SK-N-MC (cell line): ENCODE measurements around the gene PARP6.

Source experiments
- DNase-seq: peaks from one replicate; pipeline ENCODE4 v3.0.0-alpha.2; 2011; ENCODE audit warnings: low read depth, low spot score
- H3K27ac ChIP-seq: fragments of 200-600 bp; sonication (generic); 2 replicates; pipeline ENCODE4 v1.5.1; 2016; ENCODE audit warnings: mixed run types
- H3K36me3 ChIP-seq: fragments of 200-600 bp; sonication (generic); 2 replicates; pipeline ENCODE4 v1.6.1; 2017; ENCODE audit warnings: antibody characterized with exemption, low read length, mixed read lengths; ENCODE audit not compliant: insufficient read depth
- H3K4me3 ChIP-seq: fragments of 200-600 bp; sonication (generic); 2 replicates; pipeline ENCODE4 v1.5.1; 2016
- H3K9ac ChIP-seq: fragments of 200-600 bp; sonication (generic); 2 replicates; pipeline ENCODE4 v1.8.0; 2017; ENCODE audit warnings: mixed run types, mixed read lengths; ENCODE audit not compliant: insufficient read length
- H3K9me3 ChIP-seq: fragments of 200-600 bp; sonication (generic); 2 replicates; pipeline ENCODE4 v1.6.1; 2017; ENCODE audit warnings: low read depth, mild to moderate bottlenecking, antibody characterized with exemption, low read length, moderate library complexity, mixed read lengths
- EZH2 ChIP-seq: fragments of 200-600 bp; sonication (generic); IDR thresholded peaks from one replicate; pipeline ENCODE4 v1.6.1; 2017; ENCODE audit warnings: antibody characterized with exemption
- FOXP2 ChIP-seq: optimal IDR thresholded peaks from 2 replicates; pipeline ENCODE3; 2011; ENCODE audit warnings: mild to moderate bottlenecking, moderate library complexity; ENCODE audit not compliant: insufficient read depth; ENCODE audit errors: extremely low read length, control extremely low read depth
- POLR2AphosphoS5 ChIP-seq: IDR thresholded peaks from 2 replicates; pipeline ENCODE4 v1.6.1; 2012; ENCODE audit warnings: mild to moderate bottlenecking, low read depth, low read length, borderline replicate concordance

PARP6 gene, protein sequence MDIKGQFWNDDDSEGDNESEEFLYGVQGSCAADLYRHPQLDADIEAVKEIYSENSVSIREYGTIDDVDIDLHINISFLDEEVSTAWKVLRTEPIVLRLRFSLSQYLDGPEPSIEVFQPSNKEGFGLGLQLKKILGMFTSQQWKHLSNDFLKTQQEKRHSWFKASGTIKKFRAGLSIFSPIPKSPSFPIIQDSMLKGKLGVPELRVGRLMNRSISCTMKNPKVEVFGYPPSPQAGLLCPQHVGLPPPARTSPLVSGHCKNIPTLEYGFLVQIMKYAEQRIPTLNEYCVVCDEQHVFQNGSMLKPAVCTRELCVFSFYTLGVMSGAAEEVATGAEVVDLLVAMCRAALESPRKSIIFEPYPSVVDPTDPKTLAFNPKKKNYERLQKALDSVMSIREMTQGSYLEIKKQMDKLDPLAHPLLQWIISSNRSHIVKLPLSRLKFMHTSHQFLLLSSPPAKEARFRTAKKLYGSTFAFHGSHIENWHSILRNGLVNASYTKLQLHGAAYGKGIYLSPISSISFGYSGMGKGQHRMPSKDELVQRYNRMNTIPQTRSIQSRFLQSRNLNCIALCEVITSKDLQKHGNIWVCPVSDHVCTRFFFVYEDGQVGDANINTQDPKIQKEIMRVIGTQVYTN

DNA sequence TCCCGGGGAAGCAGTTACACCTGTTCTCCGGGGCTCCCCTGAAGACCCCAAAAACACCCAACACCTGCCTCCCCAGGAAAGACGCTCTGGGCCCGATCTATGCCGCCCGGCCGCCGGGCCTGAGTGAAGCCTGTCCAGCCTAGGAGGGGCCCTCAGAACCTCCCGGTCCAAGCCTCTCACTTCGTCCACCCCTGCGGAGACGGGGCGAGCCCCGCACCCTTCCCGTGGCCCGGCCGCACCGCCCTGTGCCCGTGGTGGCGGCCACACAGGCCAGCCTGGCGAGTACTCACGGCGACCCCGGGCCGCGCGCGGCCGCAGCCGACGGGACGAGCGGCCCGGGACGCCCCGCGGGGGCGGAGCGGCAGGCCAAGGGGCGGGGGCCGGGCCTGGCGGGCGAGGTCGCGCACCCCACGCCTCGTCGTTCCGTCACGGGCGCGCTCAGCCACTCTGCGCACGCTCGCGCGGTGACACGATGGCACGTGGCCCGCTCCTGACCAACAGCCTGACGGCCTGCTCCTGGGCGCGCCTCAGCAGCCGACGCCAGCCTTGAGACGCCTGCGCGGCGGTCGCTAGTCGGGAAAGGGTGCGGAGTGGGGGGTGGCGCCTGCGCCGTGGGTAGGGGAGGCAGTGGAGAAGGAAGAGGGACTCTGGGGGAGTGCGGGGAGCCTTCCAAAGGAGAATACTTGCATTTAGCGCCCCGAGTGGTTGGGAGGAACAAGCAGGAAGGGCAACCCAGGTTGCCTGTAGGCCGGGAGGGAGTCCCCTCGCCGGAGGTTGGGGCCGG, at the start of gene PARP6:
PARP6 (minus strand) TSS at position 342 of the 784 bp plus-strand sequence. CDS start 5,077 bp downstream, outside the sequence.
- Histone ChIP-seq H3K36me3 (peaks cover 21% of the 10 kb centered on the region), H3K9ac (peak within 1 kb of the TSS; percentile 88), H3K27ac (peak within 1 kb of the TSS; percentile 15; the same call in 1 of the 2 replicates), H3K9me3 (no peaks in the 10 kb centered on the region), H3K4me3 (peak within 1 kb of the TSS; percentile 91)
- TF ChIP-seq EZH2 (no peak), POLR2AphosphoS5 (peak; percentile 61; the same call in 1 of the 2 replicates), FOXP2 (peak; percentile 79)
- DNase-seq, result peak; percentile 77

DNA sequence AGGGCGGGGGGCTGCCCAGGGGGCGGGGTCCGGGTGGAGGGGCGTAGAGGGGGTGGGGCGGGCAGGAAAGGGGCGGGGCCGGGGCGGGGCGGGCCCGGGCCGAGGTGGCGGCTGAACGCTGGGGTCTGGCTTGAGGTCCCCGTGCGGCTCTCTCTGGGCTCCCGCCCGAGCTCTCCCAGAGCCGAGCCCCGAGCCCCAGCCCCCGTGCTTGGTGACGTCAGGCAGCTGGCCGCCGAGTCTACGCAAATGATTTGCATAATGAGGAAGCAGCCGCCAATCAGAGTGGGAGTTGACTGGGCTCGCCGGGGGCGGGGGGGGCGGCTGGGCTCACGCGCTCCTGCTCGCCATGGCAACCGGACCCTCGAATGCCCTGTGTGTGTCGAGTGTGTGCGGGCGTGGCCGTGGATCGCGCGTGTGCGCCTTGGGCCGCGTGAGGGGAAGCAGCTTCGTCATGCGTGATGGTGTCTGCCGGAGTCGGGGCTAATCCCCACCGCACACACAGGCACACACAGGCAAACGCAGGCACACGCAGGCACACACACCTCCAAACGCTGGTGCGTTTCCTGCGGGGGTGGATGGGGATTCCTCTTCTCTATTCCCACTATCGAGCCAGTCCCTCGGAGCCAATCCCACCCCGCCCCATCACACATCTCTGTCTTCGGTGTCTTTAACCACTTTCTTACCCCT, 47.8 kb upstream of the PARP6 start, which contains the start of gene CELF6:
CELF6 (minus strand) TSS at position 173 of the 687 bp plus-strand sequence. CDS start 283 bp downstream, outside the sequence.
- no peak within 1 kb of the TSS for H3K9ac ChIP-seq
- peak within 1 kb of the TSS; percentile 81 for H3K4me3 ChIP-seq
- no peak within 1 kb of the TSS for H3K27ac ChIP-seq
- no peaks in the 10 kb centered on the region for H3K36me3 ChIP-seq
- no peak for TF ChIP-seq EZH2
- no peak for TF ChIP-seq POLR2AphosphoS5
- TF ChIP-seq FOXP2, result no peak
- DNase-seq, result no peak
- no peaks in the 10 kb centered on the region for H3K9me3 ChIP-seq

DNA sequence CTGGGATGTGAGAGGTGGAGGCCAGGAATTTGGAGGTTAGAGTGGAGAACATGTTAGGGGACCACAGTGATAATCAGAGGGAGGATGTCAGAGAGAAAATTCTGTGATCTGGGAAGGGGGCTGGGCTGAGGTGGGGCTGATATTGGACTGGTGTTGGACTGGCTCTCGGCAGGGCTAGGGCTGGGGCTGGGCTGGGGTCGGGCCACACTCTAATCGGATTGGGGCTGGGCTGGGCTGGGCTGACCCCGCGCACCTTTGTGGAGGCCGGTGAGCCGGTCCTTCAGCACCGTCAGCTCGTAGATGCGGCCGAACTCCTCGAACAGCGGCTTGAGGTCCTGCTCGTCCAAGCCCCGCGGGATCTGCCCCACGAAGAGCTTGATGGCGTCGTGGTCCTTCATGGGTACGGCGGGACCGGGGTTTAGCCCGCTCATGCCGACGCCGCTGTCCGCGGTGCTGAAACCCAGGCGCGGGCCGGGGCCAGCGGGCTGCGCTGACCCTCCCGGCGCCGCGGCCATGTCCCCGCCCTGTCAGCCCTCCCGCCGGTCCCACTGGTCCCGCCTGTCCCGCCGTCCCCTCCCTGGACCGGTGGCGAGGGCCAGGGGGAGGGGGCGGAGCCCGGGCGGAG, 47.1 kb upstream of the PARP6 start:
- H3K27ac ChIP-seq, result no peak overlapping the region
- no peak overlapping the region; the same call in 1 of the 2 replicates for H3K4me3 ChIP-seq
- TF ChIP-seq EZH2 (no peak), FOXP2 (no peak), POLR2AphosphoS5 (no peak)
- no peaks in the 10 kb centered on the region for H3K9me3 ChIP-seq
- no peak for DNase-seq
- no peak overlapping the region for H3K9ac ChIP-seq
- no peaks in the 10 kb centered on the region for H3K36me3 ChIP-seq

DNA sequence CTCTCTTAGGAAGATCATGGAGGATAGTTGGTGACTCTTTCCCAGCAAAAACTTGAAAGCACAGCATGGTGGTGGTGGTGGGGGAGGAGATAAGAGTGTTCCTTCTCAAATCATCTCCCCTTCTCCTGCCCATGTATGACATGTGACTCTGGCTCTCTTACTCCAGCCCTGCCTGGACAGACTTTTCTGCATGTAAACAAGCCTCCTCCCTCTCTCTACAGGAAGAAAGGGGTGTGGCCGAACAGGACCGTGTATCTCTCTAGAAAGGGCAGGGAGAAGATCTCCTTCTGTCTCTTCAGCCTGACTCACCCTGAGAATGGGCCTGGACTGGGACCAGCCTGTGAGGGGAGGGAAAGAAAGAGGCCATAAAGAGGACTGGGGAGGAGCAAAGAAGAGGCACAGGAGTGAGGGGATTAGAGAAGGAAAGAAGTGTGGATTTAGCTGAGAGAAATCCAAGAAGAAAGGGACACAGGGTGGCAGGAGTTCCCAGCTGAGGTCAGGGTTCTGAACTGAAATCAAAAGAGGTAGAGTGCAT, 46.1 kb upstream of the PARP6 start:
- Histone ChIP-seq H3K36me3 (no peaks in the 10 kb centered on the region), H3K4me3 (no peak overlapping the region), H3K27ac (no peak overlapping the region), H3K9ac (no peak overlapping the region), H3K9me3 (no peaks in the 10 kb centered on the region)
- DNase-seq, result no peak
- TF ChIP-seq EZH2, result no peak
- TF ChIP-seq FOXP2, result no peak
- no peak for TF ChIP-seq POLR2AphosphoS5

DNA sequence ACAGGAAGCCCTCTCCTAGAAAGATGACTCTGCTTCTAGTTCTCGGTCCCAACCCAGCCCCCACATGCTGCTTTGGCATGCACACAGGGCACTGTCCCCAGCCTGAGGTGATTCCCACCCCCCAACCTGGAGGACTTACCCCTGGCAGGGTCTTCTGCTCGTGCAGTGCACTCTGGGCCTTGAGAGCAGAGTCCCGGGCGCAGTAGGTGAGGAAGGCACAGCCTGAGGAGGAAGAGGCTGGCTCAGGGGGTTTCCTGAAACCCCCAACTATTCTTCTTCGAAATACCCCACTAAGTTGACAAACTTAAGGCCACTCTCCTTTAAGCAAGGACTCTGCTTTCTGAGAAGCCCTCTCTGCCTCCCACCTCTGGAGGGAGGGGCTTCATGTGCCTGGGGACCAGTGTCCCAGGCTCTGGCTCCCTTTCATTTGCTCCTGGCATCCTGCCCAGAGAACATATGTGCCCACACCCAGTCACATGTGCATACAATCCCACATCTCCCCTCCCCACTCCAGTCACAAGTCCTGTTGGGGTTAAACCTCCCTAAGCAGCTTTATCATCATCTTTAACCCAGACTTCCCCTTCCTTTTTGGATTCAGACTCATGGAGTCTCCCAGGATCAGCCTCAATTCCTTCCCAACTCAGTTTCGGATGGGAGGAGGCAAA, 43.5 kb upstream of the PARP6 start:
- no peaks in the 10 kb centered on the region for H3K9me3 ChIP-seq
- no peak overlapping the region for H3K4me3 ChIP-seq
- no peak for DNase-seq
- H3K9ac ChIP-seq, result no peak overlapping the region
- no peaks in the 10 kb centered on the region for H3K36me3 ChIP-seq
- no peak overlapping the region for H3K27ac ChIP-seq
- no peak for TF ChIP-seq FOXP2
- TF ChIP-seq EZH2, result no peak
- no peak for TF ChIP-seq POLR2AphosphoS5

DNA sequence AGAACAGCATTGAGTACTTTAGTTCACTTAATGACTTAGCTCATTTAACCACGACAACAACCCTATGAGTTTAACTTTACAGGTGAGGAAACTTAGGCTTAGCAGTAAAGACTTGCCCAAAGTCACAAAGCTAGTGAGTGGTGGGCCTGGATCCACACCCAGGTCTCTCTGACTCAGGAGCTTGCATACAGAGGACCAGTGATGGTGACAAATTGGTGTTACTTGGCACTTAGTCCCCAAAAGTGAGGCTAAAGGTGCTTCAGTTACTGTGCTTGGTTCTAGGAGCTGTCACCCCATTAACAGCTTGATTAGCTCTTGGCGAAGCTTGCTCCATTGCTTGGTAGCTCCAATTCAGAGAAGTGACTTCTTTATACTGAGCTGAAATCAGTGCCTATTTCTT, 41.5 kb upstream of the PARP6 start:
- no peak for DNase-seq
- Histone ChIP-seq H3K36me3 (no peaks in the 10 kb centered on the region), H3K27ac (no peak overlapping the region), H3K9me3 (no peaks in the 10 kb centered on the region), H3K9ac (no peak overlapping the region), H3K4me3 (no peak overlapping the region)
- TF ChIP-seq EZH2 (no peak), POLR2AphosphoS5 (no peak), FOXP2 (no peak)

DNA sequence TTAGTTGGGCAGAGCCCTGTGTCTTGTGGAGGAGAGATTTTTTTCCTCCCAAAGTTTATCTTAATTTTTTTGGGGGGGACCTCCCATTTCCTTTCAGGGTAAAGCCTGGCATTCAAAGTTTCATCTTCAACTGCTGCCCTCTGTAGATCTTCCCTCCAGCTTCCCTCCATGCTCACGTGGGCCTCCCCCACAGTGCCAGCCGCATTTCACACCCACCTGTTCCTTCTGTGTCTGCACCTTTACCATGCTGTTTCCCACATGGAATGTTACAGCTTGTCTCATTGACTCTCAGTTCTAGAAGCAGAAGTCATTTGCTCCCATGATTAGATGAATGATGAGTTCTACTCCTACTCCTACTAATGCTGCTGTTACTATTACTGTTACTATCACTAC, 41.1 kb upstream of the PARP6 start:
- no peaks in the 10 kb centered on the region for H3K9me3 ChIP-seq
- no peaks in the 10 kb centered on the region for H3K36me3 ChIP-seq
- H3K9ac ChIP-seq, result no peak overlapping the region
- no peak for DNase-seq
- TF ChIP-seq FOXP2 (no peak), POLR2AphosphoS5 (no peak)
- H3K27ac ChIP-seq, result no peak overlapping the region
- H3K4me3 ChIP-seq, result no peak overlapping the region
